Heart left ventricle (tissue), 16 donors: ENCODE measurements around the gene FGF9. TPM values are rescaled to one million over a fixed set of nuclear protein-coding genes. Genes with fewer than 3 reads are reported as not detected.
A peak's percentile ranks its signal among the peaks of the same experiment; 100 is the strongest.

Experiments used
- ATAC-seq, 4 donors: fragments of 200-7000 bp; cut with Tn5 transposase; one replicate each; pipeline ENCODE4 v1.9.1; 2020 to 2022; ENCODE audit warnings: moderate library complexity in 4 of 4, mild to moderate bottlenecking in 3 of 4, moderate number of reproducible peaks in 1 of 4
- DNase-seq, 5 donors: peaks; one replicate each; pipeline ENCODE4 v3.0.0-alpha.2; 2020
- H3K27ac ChIP-seq, 12 donors: fragments of 200-600 bp; sonication (generic) in 4 of 12; one replicate each; pipeline versions ENCODE4 v1.5.0 to v1.8.0; 2016 to 2022; ENCODE audit warnings: mild to moderate bottlenecking in 2 of 12
- H3K27me3 ChIP-seq, 9 donors: fragments of 200-600 bp; sonication (generic) in 2 of 9; one replicate each; pipeline versions ENCODE4 v1.5.1 to v1.8.0; 2016 to 2022; ENCODE audit warnings: mild to moderate bottlenecking in 3 of 9
- H3K36me3 ChIP-seq, 9 donors: fragments of 200-600 bp; sonication (generic) in 2 of 9; one replicate each; pipeline versions ENCODE4 v1.5.0 to v1.8.0; 2018 to 2022; ENCODE audit warnings: mild to moderate bottlenecking in 2 of 9
- H3K4me1 ChIP-seq, 12 donors: fragments of 200-600 bp; sonication (generic) in 4 of 12; one replicate each; pipeline versions ENCODE4 v1.5.0 to v1.8.0; 2016 to 2022; ENCODE audit warnings: mild to moderate bottlenecking in 3 of 12
- H3K4me3 ChIP-seq, 12 donors: fragments of 200-600 bp; sonication (generic) in 4 of 12; one replicate each; pipeline versions ENCODE4 v1.5.0 to v1.8.0; 2017 to 2022; ENCODE audit warnings: mild to moderate bottlenecking in 9 of 12, moderate library complexity in 4 of 12
- H3K9me3 ChIP-seq, 12 donors: fragments of 200-600 bp; sonication (generic) in 4 of 12; one replicate each; pipeline versions ENCODE4 v1.5.0 to v1.8.0; 2016 to 2022; ENCODE audit warnings: mild to moderate bottlenecking in 1 of 12
- POLR2A ChIP-seq, 2 donors: fragments of 450-650 bp; IDR thresholded peaks; one replicate each; pipeline ENCODE4 v1.6.1; 2017; ENCODE audit warnings: antibody characterized with exemption in 2 of 2, mild to moderate bottlenecking in 2 of 2, moderate library complexity in 2 of 2
- WGBS, 4 donors: extraction: QIAGEN DNeasy Blood & Tissue Kit in 2 of 4; methylation state at CpG; one replicate each; pipeline versions ENCODE4 v1.1.5 to v1.1.7; 2013 to 2018; 5-methylcytosine and 5-hydroxymethylcytosine counted together
- intact Hi-C, 10 donors: fragments of 100-400 bp; cut with DNase I; formaldehyde crosslinking; loops; one replicate each; pipeline versions ENCODE4 v1.11.1 to v1.14.2; 2022
- polyA plus RNA-seq, 2 donors: library from polyadenylated mRNA; stranded (reverse); fragments of 200-250 nt; gene quantifications; one replicate each; pipeline ENCODE4 v1.2.3, GENCODE V29; 2013
- total RNA-seq, 9 donors: library from RNA; depleted of rRNA in 2 of 9; stranded (reverse); fragments of >200 nt in 2 of 9; fragmentation: NEBNext Ultra II Directional in 3 of 9; extraction: Animal tissue kit (Norgen Biotek cat#: 25700) in 3 of 9; gene quantifications; one replicate each; pipeline versions ENCODE4 v1.1.0 to v1.2.4, GENCODE V29; 2016 to 2023
- TF ChIP-seq, protein P1 (sequence below), 12 donors: fragments of 200-600 bp; sonication (generic) in 4 of 12; IDR thresholded peaks; one replicate each; pipeline versions ENCODE4 v1.5.0 to v1.8.0; 2018 to 2022; ENCODE audit warnings: antibody characterized with exemption in 12 of 12, mild to moderate bottlenecking in 5 of 12
- donor health status: ischemic (EF 13 %, LVEDD 7.1; RV severe dilation, severe dysfunction).
- donor health status: healthy with polysubstance abuse.
- donor health status: DM: no; HTN: yes; CAD: no.
- donor health status: DM: no; HTN: no; CAD: no.
- donor health status: ischemic (EF 25% LVEDD 6.9; RV normal size, moderate dysfunction).
- donor health status: ischemic (EF 25% LVEDD 5.7; RV mildly dilated, moderate dysfunction).
- donor health status: healthy.
- donor health status: DM: yes; HTN: yes; CAD: no.
- donor health status: ischemic (EF 35%, LVEDD 5.7; RV mildly dilated, moderate dysfunction).
- donor health status: nonischemic (EF 11% LVEDD 7.7; RV severe dilation, severe dysfunction).
- donor health status: DM: yes; HTN: yes; CAD: no.
- donor health status: PGD.
- donor health status: ischemic (EF 29% LVEDD 5.4; RV normal size, mild dysfunction).
- donor health status: nonischemic (EF 23%, LVEDD 6.1; RV moderate dilation, normal function).

FGF9 gene
- total and polyA plus RNA-seq, 11 donors, result 1.7 to 12.5 (median 7.6) TPM

GRCh38 chr13:21691928-21692327 is 21.1 kb downstream of the FGF9 start:
- WGBS, 4 donors, result 71 to 76% (median 73%) methylated on average over 5 of the region's 5 CpGs
- peaks cover 0 to 4% (median 0%) of the 10 kb centered on the region in 9 donors for H3K36me3 ChIP-seq
- H3K4me3 ChIP-seq, result no peak overlapping the region
- no peak for TF ChIP-seq POLR2A (IDR thresholded peaks at IDR 0.05)
- TF ChIP-seq, protein P1, sequence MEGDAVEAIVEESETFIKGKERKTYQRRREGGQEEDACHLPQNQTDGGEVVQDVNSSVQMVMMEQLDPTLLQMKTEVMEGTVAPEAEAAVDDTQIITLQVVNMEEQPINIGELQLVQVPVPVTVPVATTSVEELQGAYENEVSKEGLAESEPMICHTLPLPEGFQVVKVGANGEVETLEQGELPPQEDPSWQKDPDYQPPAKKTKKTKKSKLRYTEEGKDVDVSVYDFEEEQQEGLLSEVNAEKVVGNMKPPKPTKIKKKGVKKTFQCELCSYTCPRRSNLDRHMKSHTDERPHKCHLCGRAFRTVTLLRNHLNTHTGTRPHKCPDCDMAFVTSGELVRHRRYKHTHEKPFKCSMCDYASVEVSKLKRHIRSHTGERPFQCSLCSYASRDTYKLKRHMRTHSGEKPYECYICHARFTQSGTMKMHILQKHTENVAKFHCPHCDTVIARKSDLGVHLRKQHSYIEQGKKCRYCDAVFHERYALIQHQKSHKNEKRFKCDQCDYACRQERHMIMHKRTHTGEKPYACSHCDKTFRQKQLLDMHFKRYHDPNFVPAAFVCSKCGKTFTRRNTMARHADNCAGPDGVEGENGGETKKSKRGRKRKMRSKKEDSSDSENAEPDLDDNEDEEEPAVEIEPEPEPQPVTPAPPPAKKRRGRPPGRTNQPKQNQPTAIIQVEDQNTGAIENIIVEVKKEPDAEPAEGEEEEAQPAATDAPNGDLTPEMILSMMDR (IDR thresholded peaks at IDR 0.05), result no peak
- ATAC-seq (peak in 2 of 4 donors; percentile 36 to 47), DNase-seq (no peak)
- peaks cover 0 to 17% (median 2%) of the 10 kb centered on the region in 12 donors for H3K4me1 ChIP-seq
- intact Hi-C loops, result no loop called here
- no peaks in the 10 kb centered on the region for H3K9me3 ChIP-seq
- peak overlapping the region in 4 of 12 donors; percentile 0 to 43 (median 16) for H3K27ac ChIP-seq
- H3K27me3 ChIP-seq, result no peaks in the 10 kb centered on the region

DNA sequence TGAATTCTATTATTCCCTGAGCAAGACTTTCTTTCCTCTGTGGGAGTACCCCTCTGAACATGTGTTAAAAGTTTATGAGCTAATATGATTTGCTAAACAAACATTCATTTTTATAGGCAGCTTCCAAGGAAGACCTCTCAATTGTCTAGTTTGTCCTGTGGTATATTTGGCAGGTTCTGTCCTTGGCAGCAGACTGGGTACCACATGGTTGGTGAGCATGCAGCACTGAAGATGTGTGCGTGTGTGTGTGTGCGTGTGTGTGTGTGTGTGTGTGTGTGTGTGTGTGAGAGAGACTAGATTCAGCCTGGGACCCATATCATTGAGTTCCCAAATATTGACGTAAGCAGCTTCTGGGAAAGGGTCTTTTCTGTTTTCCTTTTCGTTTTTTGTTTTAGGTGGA is 24.0 kb downstream of the FGF9 start:
- Histone ChIP-seq H3K9me3 (no peaks in the 10 kb centered on the region), H3K4me1 (peaks cover 0 to 29% (median 10%) of the 10 kb centered on the region in 12 donors), H3K27ac (no peak overlapping the region), H3K36me3 (no peaks in the 10 kb centered on the region), H3K4me3 (no peak overlapping the region), H3K27me3 (no peaks in the 10 kb centered on the region)
- intact Hi-C loops, result no loop called here
- peak; percentile 45 to 77 (median 56) for ATAC-seq
- peak in 4 of 5 donors; percentile 47 to 71 (median 60) for DNase-seq
- WGBS, 4 donors, result 59 to 72% (median 68%) methylated on average over 4 of the region's 4 CpGs
- TF ChIP-seq, protein P1 (IDR thresholded peaks at IDR 0.05), result no peak
- no peak for TF ChIP-seq POLR2A (IDR thresholded peaks at IDR 0.05)

DNA sequence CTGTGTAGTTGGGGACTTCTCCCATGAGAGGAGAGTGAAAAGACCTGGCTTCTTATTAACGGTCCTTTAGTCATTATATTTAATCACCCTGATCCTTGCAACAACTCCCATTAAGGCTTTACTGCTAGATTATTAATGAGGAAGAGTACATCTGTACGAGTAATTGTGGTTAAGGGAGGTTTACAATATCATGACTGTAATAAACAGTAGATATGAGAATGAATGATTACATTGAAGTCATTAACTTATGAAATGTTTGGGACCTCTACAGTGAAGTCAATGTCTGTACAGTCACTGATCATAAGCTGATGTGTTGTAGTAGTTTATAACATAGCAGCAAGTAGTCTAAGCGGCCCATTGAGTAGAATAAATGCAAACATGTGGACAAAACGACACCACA is 24.7 kb downstream of the FGF9 start:
- ATAC-seq, result no peak
- Histone ChIP-seq H3K36me3 (no peaks in the 10 kb centered on the region), H3K27me3 (no peaks in the 10 kb centered on the region), H3K4me3 (no peak overlapping the region), H3K4me1 (peaks cover 0 to 29% (median 10%) of the 10 kb centered on the region in 12 donors), H3K9me3 (no peaks in the 10 kb centered on the region), H3K27ac (no peak overlapping the region)
- TF ChIP-seq POLR2A (IDR thresholded peaks at IDR 0.05), result no peak
- TF ChIP-seq, protein P1 (IDR thresholded peaks at IDR 0.05), result no peak
- 84 to 89% (median 85%) methylated on average over 4 of the region's 4 CpGs for WGBS, 4 donors
- intact Hi-C loops, result no loop called here
- no peak for DNase-seq

DNA sequence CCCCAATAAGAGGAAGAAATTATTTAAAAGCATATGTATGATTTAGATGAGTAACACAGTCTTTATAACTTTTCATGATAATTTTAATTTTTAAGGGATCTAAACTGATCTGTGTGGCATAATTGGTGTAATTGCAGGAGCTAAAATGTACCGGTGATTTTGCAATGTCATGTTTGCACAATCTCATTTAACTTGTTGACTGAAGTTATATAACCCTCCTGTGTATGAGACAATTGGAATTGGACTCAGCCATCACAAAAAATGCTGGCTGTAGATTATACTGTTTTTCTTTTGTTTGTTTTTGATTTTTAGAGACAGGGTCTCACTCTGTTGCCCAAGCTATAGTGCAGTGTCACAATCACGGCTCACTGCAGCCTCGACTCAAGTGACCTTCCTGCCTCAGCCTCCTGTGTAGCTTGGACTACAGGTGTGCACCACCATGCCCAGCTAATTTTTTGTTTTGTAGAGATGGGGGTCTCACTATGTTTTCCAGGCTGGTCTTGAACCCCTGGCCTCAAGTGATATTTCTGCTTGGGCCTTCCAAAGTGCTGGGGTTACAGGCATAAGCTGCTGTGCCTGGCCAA is 26.1 kb downstream of the FGF9 start:
- no peaks in the 10 kb centered on the region for H3K27me3 ChIP-seq
- no peaks in the 10 kb centered on the region for H3K9me3 ChIP-seq
- WGBS, 4 donors, result 81 to 87% (median 87%) methylated on average over 3 of the region's 3 CpGs
- H3K36me3 ChIP-seq, result peaks cover 0 to 3% (median 0%) of the 10 kb centered on the region in 9 donors
- TF ChIP-seq POLR2A (IDR thresholded peaks at IDR 0.05), result no peak
- TF ChIP-seq, protein P1 (IDR thresholded peaks at IDR 0.05), result no peak
- intact Hi-C loops, result no loop called here
- H3K4me1 ChIP-seq, result peaks cover 0 to 24% (median 10%) of the 10 kb centered on the region in 12 donors
- H3K27ac ChIP-seq, result no peak overlapping the region
- ATAC-seq, result no peak
- no peak overlapping the region for H3K4me3 ChIP-seq
- DNase-seq, result no peak
